WI38 (cell line): Measurements from ENCODE around the gene SOCS7.

Source experiments
- H3K4me3 ChIP-seq: 2 replicates; pipeline ENCODE4 v1.5.1; 2011; ENCODE audit warnings: low read depth, mild to moderate bottlenecking, control low read depth, low read length
- CTCF ChIP-seq: IDR thresholded peaks from 2 replicates; pipeline ENCODE4 v1.5.1; 2012; ENCODE audit warnings: low read depth, mild to moderate bottlenecking, control low read depth, low read length

Gene SOCS7

GRCh38 chr17:38417210-38417951 lies 65.7 kb downstream of the SOCS7 start:
- H3K4me3 ChIP-seq = no peak overlapping the region
- no peak for TF ChIP-seq CTCF

GRCh38 chr17:38418062-38418692 lies 66.5 kb downstream of the SOCS7 start:
- TF ChIP-seq CTCF = no peak
- no peak overlapping the region for H3K4me3 ChIP-seq

- TF ChIP-seq CTCF = no peak
- H3K4me3 ChIP-seq = no peak overlapping the region; the same call in 1 of the 2 replicates
Measured at GRCh38 chr17:38418693-38419507, 67.3 kb downstream of the SOCS7 start.

GRCh38 chr17:38419508-38419981 lies 67.9 kb downstream of the SOCS7 start:
- TF ChIP-seq CTCF = no peak
- H3K4me3 ChIP-seq = no peak overlapping the region

- no peak overlapping the region for H3K4me3 ChIP-seq
- no peak for TF ChIP-seq CTCF
Measured at GRCh38 chr17:38420518-38420917, 68.9 kb downstream of the SOCS7 start.

GRCh38 chr17:38421171-38421841 lies 69.7 kb downstream of the SOCS7 start:
- H3K4me3 ChIP-seq = no peak overlapping the region
- TF ChIP-seq CTCF = no peak
